GM21529 (cell line): ENCODE measurements around the gene HERC2.

ENCODE experiments used
- ATAC-seq: cut with Tn5 transposase; IDR thresholded peaks from one replicate; pipeline ENCODE4 v1.9.1; 2021; ENCODE audit not compliant: unreplicated experiment

HERC2 gene

GRCh38 chr15:28101201-28101600 lies 220.8 kb downstream of the HERC2 start:
- ATAC-seq, result no peak

- ATAC-seq, result no peak
Observed at GRCh38 chr15:28100516-28101195, 221.3 kb downstream of the HERC2 start.

DNA sequence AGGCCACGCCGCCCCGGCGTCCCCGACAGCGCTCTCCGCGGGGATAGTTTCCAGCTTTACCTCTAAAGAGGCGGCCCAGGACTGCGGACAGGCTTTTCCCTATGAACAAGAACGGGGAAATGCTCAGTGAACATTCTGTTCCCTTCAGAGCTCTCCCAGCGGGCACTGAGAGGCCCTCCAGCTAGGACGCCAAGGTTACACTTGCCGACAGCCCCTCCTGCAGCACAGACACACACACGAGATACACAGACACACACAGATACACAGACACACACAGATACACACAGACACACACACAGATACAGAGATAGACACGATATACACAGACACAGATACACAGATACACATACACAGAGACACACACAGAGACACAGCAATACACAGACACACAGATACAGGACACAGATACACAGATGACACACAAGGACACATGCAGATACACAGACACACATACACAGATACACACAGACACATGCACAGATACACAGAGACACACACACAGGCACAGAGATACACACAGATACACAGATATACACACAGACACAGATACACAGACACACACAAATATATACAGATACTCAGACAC lies 222.3 kb downstream of the HERC2 start:
- no peak for ATAC-seq

- ATAC-seq, result no peak
Observed at GRCh38 chr15:28098766-28099554, 223.0 kb downstream of the HERC2 start, which contains the start of gene OCA2. OCA2 (minus strand) TSS chr15:28099315; CDS start chr15:28081874, 17,441 bp downstream.

- no peak for ATAC-seq
Observed at GRCh38 chr15:28098360-28098765, 223.6 kb downstream of the HERC2 start.

DNA sequence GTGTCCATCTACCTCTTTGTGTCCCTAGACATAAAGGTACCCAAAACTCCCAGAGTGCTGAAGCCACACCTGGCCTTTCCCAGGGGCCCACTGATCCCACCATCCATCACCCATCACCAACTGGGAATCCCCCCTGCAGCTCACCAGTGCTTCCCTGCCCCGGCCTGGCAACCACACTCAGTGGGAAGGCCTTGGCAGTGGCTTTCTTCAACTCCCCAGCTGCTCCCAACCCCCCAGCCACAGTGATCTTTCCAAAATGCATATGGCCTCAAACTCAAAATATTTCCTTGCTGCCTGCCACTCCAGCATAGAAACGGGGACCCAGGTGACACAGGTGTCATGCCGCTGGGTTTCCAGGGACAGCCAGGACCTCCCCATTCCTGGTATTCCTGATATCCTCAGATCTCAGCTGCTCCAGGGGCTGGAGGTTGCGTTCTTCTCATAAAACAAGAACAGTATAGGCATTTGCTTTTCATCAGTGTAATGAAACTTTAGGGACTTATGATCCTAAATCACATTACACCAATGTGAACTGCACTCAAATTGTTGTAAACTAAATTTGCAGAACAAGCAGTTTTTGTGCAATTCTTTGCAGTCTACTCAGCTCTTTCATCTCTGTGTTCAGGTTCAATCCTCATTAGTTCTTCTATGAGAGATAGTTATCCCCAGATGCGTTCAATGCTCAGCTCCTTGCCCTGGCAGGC lies 224.2 kb downstream of the HERC2 start:
- no peak for ATAC-seq

DNA sequence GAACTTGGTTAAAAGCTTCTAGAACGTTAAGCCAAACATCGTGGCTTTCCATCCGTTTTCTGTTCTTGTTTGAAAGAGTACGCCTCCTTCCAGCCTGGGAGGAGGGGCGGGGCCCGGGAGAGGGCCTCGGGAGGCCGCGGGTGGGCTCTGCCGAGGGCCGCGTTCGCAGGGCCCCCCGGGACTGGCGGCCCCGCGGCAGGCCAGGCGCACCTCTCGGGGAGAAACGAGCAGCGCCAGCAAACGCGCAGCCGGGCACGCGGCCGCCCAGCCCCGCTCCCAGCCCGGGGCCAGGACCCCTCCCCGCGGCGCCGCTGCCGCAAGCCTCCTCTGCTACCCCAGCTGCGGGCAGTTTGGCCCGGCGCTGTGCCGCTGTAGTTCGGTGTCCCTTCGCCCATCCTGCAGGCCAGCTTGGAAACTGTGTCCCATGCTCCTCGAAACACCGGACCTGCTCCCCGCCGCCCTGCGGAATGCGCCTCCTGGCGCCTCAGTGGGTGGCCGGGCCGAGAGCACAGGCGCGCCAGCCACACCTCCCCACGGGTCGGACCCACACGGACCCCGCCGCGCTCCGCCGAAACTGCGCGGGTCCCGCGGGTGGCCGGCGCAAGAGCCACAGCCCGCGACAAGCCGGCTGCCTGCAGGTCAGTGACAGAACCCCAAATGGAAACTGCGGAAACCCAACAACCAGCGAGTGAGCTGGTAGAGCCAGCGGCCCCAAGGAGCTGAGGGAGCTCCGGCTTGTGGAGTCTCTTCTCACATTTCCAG lies 225.1 kb downstream of the HERC2 start:
- ATAC-seq, result no peak

GRCh38 chr15:28096411-28096669 lies 225.6 kb downstream of the HERC2 start:
- peak; percentile 2 for ATAC-seq

DNA sequence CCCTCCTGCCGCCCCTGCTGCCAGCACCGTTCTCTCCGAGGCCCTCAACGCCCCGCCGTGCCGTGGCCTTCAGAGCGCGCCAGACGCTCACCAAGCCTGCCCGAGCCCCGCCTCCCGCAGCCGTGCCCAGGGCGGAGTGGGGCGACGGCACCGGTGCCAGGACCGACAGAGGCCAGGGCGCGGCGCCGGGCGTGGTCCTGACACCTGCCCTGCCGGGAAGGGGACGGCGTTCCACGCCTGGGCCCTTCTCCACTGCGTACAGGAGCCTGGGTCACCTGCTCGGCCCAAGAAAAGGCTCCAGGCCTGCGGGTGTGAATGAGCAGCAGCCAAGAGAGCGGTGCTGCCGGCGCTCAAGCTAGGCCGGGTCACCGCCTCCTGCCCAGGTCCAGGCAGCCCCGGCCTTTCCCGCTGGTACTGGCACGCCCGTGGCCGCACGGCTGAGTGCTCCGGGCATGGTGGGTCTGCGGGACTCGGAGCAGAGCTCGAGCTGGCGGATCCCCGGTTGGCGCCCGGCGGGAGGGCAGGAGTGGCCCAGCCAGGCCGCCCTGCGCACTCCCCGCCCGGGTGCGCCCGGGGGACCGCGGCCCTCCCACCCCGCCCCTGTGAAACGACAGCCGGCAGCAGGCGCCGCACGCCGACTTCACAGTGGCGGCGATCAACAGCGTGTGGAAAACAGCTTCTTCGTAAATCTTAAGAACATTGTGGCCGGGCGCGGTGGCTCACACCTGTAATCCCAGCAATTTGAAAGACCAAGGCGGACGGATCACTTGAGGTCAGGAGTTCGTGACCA lies 227.1 kb downstream of the HERC2 start:
- ATAC-seq, result no peak

DNA sequence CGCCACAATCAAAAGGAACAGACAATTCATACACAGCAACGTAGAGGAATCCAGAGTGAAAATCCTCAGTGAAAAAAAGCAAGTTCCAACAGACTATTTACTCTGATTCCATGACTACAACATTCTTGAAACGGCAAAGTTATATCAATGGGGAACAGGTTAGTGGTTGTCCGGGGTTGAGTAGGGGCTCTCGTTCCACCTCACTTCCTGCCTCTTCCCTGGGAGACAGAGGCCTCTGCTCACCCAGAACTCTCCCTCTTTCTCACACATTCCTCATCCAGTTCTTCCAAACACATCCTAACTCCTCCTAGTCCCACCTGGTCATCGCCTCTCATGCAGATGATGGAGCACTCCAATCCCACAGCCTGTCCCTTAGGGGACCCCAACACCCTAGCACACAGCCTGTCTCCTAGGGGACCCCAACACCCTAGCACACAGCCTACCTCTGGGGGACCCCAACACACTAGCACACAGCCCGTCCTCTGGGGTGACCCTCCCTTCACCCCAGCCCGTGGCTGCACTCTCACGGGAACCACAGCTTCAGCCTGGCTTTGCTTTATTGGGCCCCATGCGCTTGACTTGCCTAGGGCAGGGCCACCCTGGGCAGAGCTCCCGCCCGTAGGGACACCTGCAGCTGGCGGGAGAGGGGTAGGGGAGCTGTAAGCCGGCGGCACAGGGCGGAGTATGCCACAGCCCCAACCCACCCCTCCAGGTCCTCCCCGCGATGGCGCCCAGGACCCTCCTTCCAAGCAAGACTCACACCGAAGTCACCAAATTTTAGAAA lies 228.0 kb downstream of the HERC2 start:
- ATAC-seq, result no peak

GRCh38 chr15:28091313-28091712 lies 230.7 kb downstream of the HERC2 start:
- no peak for ATAC-seq

- peak; percentile 96 for ATAC-seq
Observed at GRCh38 chr15:28086175-28086703, 235.7 kb downstream of the HERC2 start.

GRCh38 chr15:28085489-28086174 lies 236.3 kb downstream of the HERC2 start:
- no peak for ATAC-seq

GRCh38 chr15:28084547-28084946 lies 237.4 kb downstream of the HERC2 start:
- no peak for ATAC-seq

DNA sequence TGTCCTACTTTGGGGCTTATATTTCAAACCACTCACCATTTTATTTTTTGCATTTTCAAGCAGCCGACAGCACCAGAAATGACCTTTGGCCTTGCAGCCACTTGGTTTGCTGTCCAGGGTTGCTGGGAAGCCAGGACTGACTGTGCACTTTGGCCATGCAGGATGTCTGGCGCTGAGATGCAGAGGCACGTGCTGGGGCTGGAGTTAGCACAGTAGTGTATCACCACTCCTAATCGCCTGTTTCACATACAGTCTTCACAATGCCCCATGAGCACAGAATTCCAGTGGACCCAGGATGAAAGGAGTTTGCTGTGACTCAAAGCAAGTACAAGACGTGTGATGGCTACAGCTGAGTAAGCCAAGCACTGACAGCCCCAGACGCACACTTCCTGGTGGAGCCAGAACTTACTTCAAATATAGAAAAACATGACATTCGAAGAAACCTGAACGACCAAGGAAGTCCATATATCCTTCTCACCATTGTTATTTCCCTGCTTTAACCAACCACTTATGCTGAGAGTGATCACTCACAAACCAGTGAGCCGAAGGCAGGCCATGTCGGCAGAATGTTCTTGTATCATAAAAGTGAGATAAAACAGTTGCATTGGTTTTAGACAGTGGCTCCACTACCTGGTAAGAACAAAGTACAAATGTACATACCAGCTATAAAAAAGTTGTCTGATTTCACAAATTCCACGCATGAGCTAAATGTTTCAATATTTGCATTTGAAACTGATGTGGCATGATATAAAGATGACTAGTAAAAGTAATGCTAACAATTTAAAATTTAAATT lies 238.9 kb downstream of the HERC2 start:
- ATAC-seq, result no peak

- ATAC-seq, result no peak
Observed at GRCh38 chr15:28081594-28081993, 240.4 kb downstream of the HERC2 start.

GRCh38 chr15:28080386-28080785 lies 241.6 kb downstream of the HERC2 start:
- ATAC-seq, result no peak
